Mammary microvascular endothelial cell (primary cell): ENCODE data around the gene SCEL. TPM values are rescaled to one million over a fixed set of nuclear protein-coding genes. Genes with fewer than 3 reads are reported as not detected.

Experiments
- total RNA-seq: library from RNA; depleted of rRNA; stranded (reverse); fragments of >200 nt; gene quantifications from 2 replicates; pipeline ENCODE4 v1.2.3, GENCODE V29; 2015

The SCEL gene, protein sequence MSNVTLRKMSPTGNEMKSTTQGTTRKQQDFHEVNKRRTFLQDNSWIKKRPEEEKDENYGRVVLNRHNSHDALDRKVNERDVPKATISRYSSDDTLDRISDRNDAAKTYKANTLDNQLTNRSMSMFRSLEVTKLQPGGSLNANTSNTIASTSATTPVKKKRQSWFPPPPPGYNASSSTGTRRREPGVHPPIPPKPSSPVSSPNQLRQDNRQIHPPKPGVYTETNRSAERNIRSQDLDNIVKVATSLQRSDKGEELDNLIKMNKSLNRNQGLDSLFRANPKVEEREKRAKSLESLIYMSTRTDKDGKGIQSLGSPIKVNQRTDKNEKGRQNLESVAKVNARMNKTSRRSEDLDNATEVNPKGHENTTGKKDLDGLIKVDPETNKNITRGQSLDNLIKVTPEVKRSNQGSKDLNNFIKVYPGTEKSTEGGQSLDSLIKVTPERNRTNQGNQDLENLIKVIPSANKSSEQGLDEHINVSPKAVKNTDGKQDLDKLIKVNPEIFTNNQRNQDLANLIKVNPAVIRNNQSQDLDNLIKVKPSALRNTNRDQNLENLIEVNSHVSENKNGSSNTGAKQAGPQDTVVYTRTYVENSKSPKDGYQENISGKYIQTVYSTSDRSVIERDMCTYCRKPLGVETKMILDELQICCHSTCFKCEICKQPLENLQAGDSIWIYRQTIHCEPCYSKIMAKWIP
- total RNA-seq, result not detected in 2 replicates

DNA sequence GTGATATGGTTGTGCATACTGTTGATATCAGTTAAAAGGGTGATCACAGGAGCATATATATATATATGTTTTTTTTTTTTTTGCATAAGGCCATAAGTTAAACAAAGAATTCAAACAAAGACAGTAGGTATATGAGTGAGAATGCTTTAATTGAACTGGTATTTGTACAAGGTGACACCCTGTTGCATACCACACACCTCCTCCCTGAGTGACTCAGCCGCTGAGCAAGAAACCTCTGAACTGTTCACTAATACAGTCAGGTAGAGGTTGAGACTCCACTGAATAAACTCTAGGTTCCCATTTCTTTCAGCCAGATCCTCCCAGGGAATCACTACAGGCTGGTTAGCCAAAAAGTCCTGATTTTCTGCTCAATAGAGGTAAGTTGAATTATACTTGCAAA is at the start of gene SCEL:
Gene SCEL, plus strand, starts transcription at position 259 of the 400 bp plus-strand sequence. CDS start 20,170 bp downstream, outside the sequence.

Other genes with a start within 250 kb of the SCEL start
- gene MYCBP2, start 208.6 kb upstream of the SCEL start, total RNA-seq, result 53.5 and 64.0 TPM in 2 replicates
- 2.9 and 3.5 TPM in 2 replicates for gene SLAIN1, start 162.0 kb downstream of the SCEL start, total RNA-seq